Urinary bladder (tissue), 2 donors: ENCODE data around the gene SERPINB10. TPM values are rescaled to one million over a fixed set of nuclear protein-coding genes. Genes with fewer than 3 reads are reported as not detected.

Source experiments
- polyA plus RNA-seq: library from polyadenylated mRNA; stranded (reverse); fragments of 200-250 nt; gene quantifications from one replicate; pipeline ENCODE4 v1.2.3, GENCODE V29; 2013
- total RNA-seq: library from RNA; depleted of rRNA; stranded (reverse); fragments of >200 nt; gene quantifications from one replicate; pipeline ENCODE4 v1.2.3, GENCODE V29; 2014
- donor health status: healthy.

Gene SERPINB10
- total and polyA plus RNA-seq, 2 donors, result 0.21 TPM; not detected in 1

Other genes starting within 250 kb of the SERPINB10 start
- 0.16 TPM for gene SERPINB3, start 246.1 kb upstream of the SERPINB10 start, total RNA-seq
- gene SERPINB3, start 246.1 kb upstream of the SERPINB10 start, polyA plus RNA-seq, result not detected
- 3.5 TPM for gene SERPINB11, start 205.0 kb upstream of the SERPINB10 start, total RNA-seq
- not detected for gene SERPINB11, start 205.0 kb upstream of the SERPINB10 start, polyA plus RNA-seq
- gene SERPINB7, start 132.5 kb upstream of the SERPINB10 start, total RNA-seq, result not detected
- not detected for gene SERPINB7, start 132.5 kb upstream of the SERPINB10 start, polyA plus RNA-seq
- not detected for gene SERPINB2, start 20.3 kb upstream of the SERPINB10 start, total RNA-seq
- gene SERPINB2, start 20.3 kb upstream of the SERPINB10 start, polyA plus RNA-seq, result not detected
- 0.11 TPM for gene HMSD, start 41.3 kb downstream of the SERPINB10 start, total RNA-seq
- gene HMSD, start 41.3 kb downstream of the SERPINB10 start, polyA plus RNA-seq, result not detected
- 3.5 TPM for gene SERPINB8, start 62.1 kb downstream of the SERPINB10 start, total RNA-seq
- gene SERPINB8, start 62.1 kb downstream of the SERPINB10 start, polyA plus RNA-seq, result 6.4 TPM
- gene LINC00305, start 241.1 kb downstream of the SERPINB10 start, total RNA-seq, result not detected
- gene LINC00305, start 241.1 kb downstream of the SERPINB10 start, polyA plus RNA-seq, result not detected